Mesendoderm (in vitro differentiated cells): Measurements from ENCODE around the gene KCNK7.

Experiments
- DNase-seq: peaks from one replicate; pipeline ENCODE4 v3.0.0; 2013
- H2AK5ac ChIP-seq: 2 replicates; pipeline ENCODE4 v1.6.1; 2013; ENCODE audit warnings: low read length, inconsistent platforms
- H2BK120ac ChIP-seq: 2 replicates; pipeline ENCODE4 v1.6.1; 2013; ENCODE audit warnings: low read depth, mild to moderate bottlenecking, low read length, moderate library complexity, mixed read lengths
- H2BK15ac ChIP-seq: replicated peaks from 2 replicates; pipeline ENCODE4 v1.6.1; 2013; ENCODE audit warnings: low read depth, mild to moderate bottlenecking, moderate library complexity
- H2BK5ac ChIP-seq: 2 replicates; pipeline ENCODE4 v1.6.1; 2013; ENCODE audit warnings: low read length, inconsistent platforms
- H3K18ac ChIP-seq: 2 replicates; pipeline ENCODE4 v1.6.1; 2013; ENCODE audit warnings: mild to moderate bottlenecking, low read length, mixed read lengths
- H3K23ac ChIP-seq: one replicate; pipeline ENCODE4 v1.6.1; 2013; ENCODE audit warnings: low read length
- H3K27ac ChIP-seq: 2 replicates; pipeline ENCODE4 v1.5.1; 2013; ENCODE audit warnings: low read depth, mild to moderate bottlenecking, inconsistent platforms, low read length, moderate library complexity
- H3K27me3 ChIP-seq: 2 replicates; pipeline ENCODE4 v1.6.1; 2013; ENCODE audit warnings: low read length, control low read depth, mild to moderate bottlenecking, inconsistent platforms; ENCODE audit not compliant: insufficient read depth, poor library complexity
- H3K36me3 ChIP-seq: 2 replicates; pipeline ENCODE4 v1.6.1; 2013; ENCODE audit warnings: low read length, inconsistent platforms; ENCODE audit not compliant: control insufficient read depth, insufficient read depth
- H3K4ac ChIP-seq: one replicate; pipeline ENCODE4 v1.6.1; 2013; ENCODE audit warnings: low read depth, mild to moderate bottlenecking, low read length, moderate library complexity
- H3K4me1 ChIP-seq: 2 replicates; pipeline ENCODE4 v1.6.1; 2013; ENCODE audit warnings: low read depth, low read length, inconsistent platforms; ENCODE audit not compliant: control insufficient read depth
- H3K4me2 ChIP-seq: 2 replicates; pipeline ENCODE4 v1.6.1; 2013; ENCODE audit warnings: low read length
- H3K4me3 ChIP-seq: 2 replicates; pipeline ENCODE4 v1.5.1; 2013; ENCODE audit warnings: mild to moderate bottlenecking, low read length
- H3K56ac ChIP-seq: one replicate; pipeline ENCODE4 v1.6.1; 2013; ENCODE audit warnings: low read length
- H3K79me1 ChIP-seq: 2 replicates; pipeline ENCODE4 v1.6.1; 2013; ENCODE audit warnings: low read length, inconsistent platforms
- H3K79me2 ChIP-seq: 2 replicates; pipeline ENCODE4 v1.6.1; 2013; ENCODE audit warnings: mild to moderate bottlenecking, low read length; ENCODE audit not compliant: control insufficient read depth, insufficient read depth
- H3K9ac ChIP-seq: 2 replicates; pipeline ENCODE4 v1.6.1; 2013; ENCODE audit warnings: low read length, inconsistent platforms
- H4K5ac ChIP-seq: one replicate; pipeline ENCODE4 v1.6.1; 2013; ENCODE audit warnings: low read length
- H4K8ac ChIP-seq: one replicate; pipeline ENCODE4 v1.6.1; 2013; ENCODE audit warnings: low read depth, mild to moderate bottlenecking, control low read depth, low read length, moderate library complexity
- WGBS: extraction: QIAGEN DNeasy Blood & Tissue Kit; methylation state at CpG from one replicate; pipeline ENCODE4 v1.1.7; 2013; ENCODE audit warnings: low lambda C conversion rate, missing lambda C conversion rate; ENCODE audit not compliant: insufficient coverage; ENCODE audit errors: extremely low coverage; 5-methylcytosine and 5-hydroxymethylcytosine counted together

The KCNK7 gene

GRCh38 chr11:65558002-65558929, 37.3 kb downstream of the KCNK7 start, which contains the start of gene LTBP3:
LTBP3 (minus strand) TSS chr11:65558359; CDS start chr11:65557959, 400 bp downstream.
- no peaks in the 10 kb centered on the region for H3K36me3 ChIP-seq
- H3K27ac ChIP-seq, result peak within 1 kb of the TSS; percentile 38
- H3K4ac ChIP-seq, result peak within 1 kb of the TSS; percentile 88
- peak within 1 kb of the TSS; percentile 61 for H3K4me2 ChIP-seq
- no CpG with 5 or more reads among the region's 79 CpGs for WGBS
- H3K4me3 ChIP-seq, result peak within 1 kb of the TSS; percentile 37
- no peaks in the 10 kb centered on the region for H3K79me2 ChIP-seq
- H2BK5ac ChIP-seq, result no peak within 1 kb of the TSS
- H3K4me1 ChIP-seq, result peaks cover 9% of the 10 kb centered on the region
- H3K56ac ChIP-seq, result peak within 1 kb of the TSS; percentile 94
- H4K8ac ChIP-seq, result peak within 1 kb of the TSS; percentile 42
- H2AK5ac ChIP-seq, result peak within 1 kb of the TSS; percentile 49
- no peaks in the 10 kb centered on the region for H3K79me1 ChIP-seq
- peak within 1 kb of the TSS; percentile 81 for H3K9ac ChIP-seq
- peak; percentile 71 for DNase-seq
- peak within 1 kb of the TSS; percentile 89 for H3K18ac ChIP-seq
- H3K23ac ChIP-seq, result peak within 1 kb of the TSS; percentile 90
- no peak within 1 kb of the TSS for H2BK120ac ChIP-seq
- no peaks in the 10 kb centered on the region for H3K27me3 ChIP-seq
- H2BK15ac ChIP-seq, result no peak within 1 kb of the TSS
- H4K5ac ChIP-seq, result peak within 1 kb of the TSS; percentile 87

- Histone ChIP-seq H3K79me2 (no peaks in the 10 kb centered on the region), H3K27ac (peak overlapping the region; percentile 17), H3K9ac (peak overlapping the region; percentile 60), H4K5ac (no peak overlapping the region), H2BK5ac (no peak overlapping the region), H2BK15ac (no peak overlapping the region), H3K4me2 (no peak overlapping the region), H3K27me3 (no peaks in the 10 kb centered on the region), H3K56ac (peak overlapping the region; percentile 83), H4K8ac (peak overlapping the region; percentile 42), H3K4me1 (peaks cover 9% of the 10 kb centered on the region), H3K36me3 (no peaks in the 10 kb centered on the region), H2BK120ac (no peak overlapping the region), H3K18ac (peak overlapping the region; percentile 89), H3K23ac (peak overlapping the region; percentile 90), H2AK5ac (no peak overlapping the region), H3K4me3 (no peak overlapping the region), H3K79me1 (no peaks in the 10 kb centered on the region), H3K4ac (peak overlapping the region; percentile 88)
- WGBS, result no CpG with 5 or more reads among the region's 47 CpGs
- peak; percentile 32 for DNase-seq
Observed at GRCh38 chr11:65557280-65558001, 38.2 kb downstream of the KCNK7 start.

GRCh38 chr11:65556470-65557279, 38.9 kb downstream of the KCNK7 start:
- H3K23ac ChIP-seq, result no peak overlapping the region
- H3K79me1 ChIP-seq, result no peaks in the 10 kb centered on the region
- no peak overlapping the region for H3K56ac ChIP-seq
- no peak overlapping the region for H3K4me3 ChIP-seq
- no peak overlapping the region for H2BK120ac ChIP-seq
- DNase-seq, result no peak
- no peak overlapping the region for H2BK15ac ChIP-seq
- no peak overlapping the region for H2BK5ac ChIP-seq
- no peak overlapping the region for H3K4ac ChIP-seq
- no peaks in the 10 kb centered on the region for H3K79me2 ChIP-seq
- no peak overlapping the region for H3K18ac ChIP-seq
- H3K36me3 ChIP-seq, result no peaks in the 10 kb centered on the region
- H3K27ac ChIP-seq, result no peak overlapping the region
- no CpG with 5 or more reads among the region's 12 CpGs for WGBS
- no peaks in the 10 kb centered on the region for H3K27me3 ChIP-seq
- no peak overlapping the region for H3K9ac ChIP-seq
- H2AK5ac ChIP-seq, result no peak overlapping the region
- H4K8ac ChIP-seq, result no peak overlapping the region
- H4K5ac ChIP-seq, result no peak overlapping the region
- peaks cover 9% of the 10 kb centered on the region for H3K4me1 ChIP-seq
- no peak overlapping the region for H3K4me2 ChIP-seq

- no peaks in the 10 kb centered on the region for H3K36me3 ChIP-seq
- no peak overlapping the region for H4K8ac ChIP-seq
- DNase-seq, result peak; percentile 48
- no peak overlapping the region for H3K4me3 ChIP-seq
- H3K27ac ChIP-seq, result no peak overlapping the region
- H3K4me2 ChIP-seq, result no peak overlapping the region
- H3K27me3 ChIP-seq, result no peaks in the 10 kb centered on the region
- no peak overlapping the region for H3K9ac ChIP-seq
- H3K4ac ChIP-seq, result no peak overlapping the region
- no peak overlapping the region for H2BK15ac ChIP-seq
- peaks cover 6% of the 10 kb centered on the region for H3K4me1 ChIP-seq
- H3K79me1 ChIP-seq, result no peaks in the 10 kb centered on the region
- no CpG with 5 or more reads among the region's 6 CpGs for WGBS
- H3K18ac ChIP-seq, result no peak overlapping the region
- no peaks in the 10 kb centered on the region for H3K79me2 ChIP-seq
- H4K5ac ChIP-seq, result no peak overlapping the region
- H3K23ac ChIP-seq, result no peak overlapping the region
- H2AK5ac ChIP-seq, result no peak overlapping the region
- H3K56ac ChIP-seq, result no peak overlapping the region
- H2BK120ac ChIP-seq, result no peak overlapping the region
- H2BK5ac ChIP-seq, result no peak overlapping the region
Observed at GRCh38 chr11:65555693-65556231, 39.8 kb downstream of the KCNK7 start.

GRCh38 chr11:65554842-65555430, 40.7 kb downstream of the KCNK7 start:
- no peak overlapping the region for H2BK5ac ChIP-seq
- no peak overlapping the region for H3K9ac ChIP-seq
- no peak overlapping the region for H3K4ac ChIP-seq
- no peaks in the 10 kb centered on the region for H3K27me3 ChIP-seq
- no peak overlapping the region for H2BK15ac ChIP-seq
- H3K79me2 ChIP-seq, result no peaks in the 10 kb centered on the region
- H3K79me1 ChIP-seq, result no peaks in the 10 kb centered on the region
- H3K27ac ChIP-seq, result no peak overlapping the region
- H3K4me2 ChIP-seq, result no peak overlapping the region
- peaks cover 3% of the 10 kb centered on the region for H3K4me1 ChIP-seq
- no CpG with 5 or more reads among the region's 4 CpGs for WGBS
- no peaks in the 10 kb centered on the region for H3K36me3 ChIP-seq
- no peak overlapping the region for H3K23ac ChIP-seq
- H3K56ac ChIP-seq, result peak overlapping the region; percentile 19
- H2AK5ac ChIP-seq, result no peak overlapping the region
- H4K8ac ChIP-seq, result no peak overlapping the region
- H3K4me3 ChIP-seq, result no peak overlapping the region
- no peak overlapping the region for H2BK120ac ChIP-seq
- no peak for DNase-seq
- no peak overlapping the region for H3K18ac ChIP-seq
- H4K5ac ChIP-seq, result no peak overlapping the region
